Activated CD8-positive, alpha-beta memory T cell treated with anti-CD3 and anti-CD28 coated beads for 1 hour (primary cell): ENCODE results near the gene C11orf71.

Source experiments
- DNase-seq, 2 donors: peaks; one replicate each; pipeline ENCODE4 v3.0.0-alpha.2; 2020; ENCODE audit warnings: low read depth in 1 of 2; ENCODE audit errors: extremely low read depth in 1 of 2

Gene C11orf71

DNA sequence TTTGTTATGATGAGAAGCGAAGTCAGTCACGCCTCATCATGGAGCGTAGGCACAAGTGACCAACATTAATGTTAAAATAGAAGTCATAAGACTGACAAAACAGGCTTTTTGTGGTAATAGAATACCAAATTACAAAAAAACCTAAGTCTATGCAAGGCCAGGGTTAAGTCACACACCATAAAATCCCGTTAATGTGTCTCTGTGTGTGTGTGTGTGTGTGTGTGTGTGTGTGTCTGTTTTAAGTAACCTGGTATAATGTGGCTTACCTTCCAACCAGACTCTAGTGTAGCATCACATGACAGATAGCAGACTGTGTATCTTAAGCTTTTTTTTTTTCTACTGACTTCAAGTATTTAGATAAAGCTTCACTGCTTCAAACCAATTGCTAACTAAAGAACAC is 38.0 kb downstream of the C11orf71 start:
- DNase-seq, result no peak

DNA sequence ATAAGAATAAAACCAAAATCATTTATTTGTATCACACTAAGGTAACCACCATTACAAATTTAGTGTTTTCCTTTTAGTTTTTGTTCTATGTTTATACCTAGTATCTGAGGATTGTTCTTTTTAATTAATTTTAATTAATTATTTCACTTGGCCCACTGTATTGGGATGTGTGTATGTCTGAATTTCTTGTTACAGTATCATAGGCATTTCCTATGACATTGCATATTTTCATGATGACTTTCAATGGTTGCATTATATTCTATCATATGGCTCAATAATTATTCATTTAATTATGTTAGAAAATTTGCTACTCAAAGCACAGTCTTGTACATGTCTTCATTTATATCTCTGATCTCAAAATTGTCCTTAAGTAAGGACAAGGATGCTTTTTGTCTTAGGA is 41.0 kb downstream of the C11orf71 start:
- no peak for DNase-seq

DNA sequence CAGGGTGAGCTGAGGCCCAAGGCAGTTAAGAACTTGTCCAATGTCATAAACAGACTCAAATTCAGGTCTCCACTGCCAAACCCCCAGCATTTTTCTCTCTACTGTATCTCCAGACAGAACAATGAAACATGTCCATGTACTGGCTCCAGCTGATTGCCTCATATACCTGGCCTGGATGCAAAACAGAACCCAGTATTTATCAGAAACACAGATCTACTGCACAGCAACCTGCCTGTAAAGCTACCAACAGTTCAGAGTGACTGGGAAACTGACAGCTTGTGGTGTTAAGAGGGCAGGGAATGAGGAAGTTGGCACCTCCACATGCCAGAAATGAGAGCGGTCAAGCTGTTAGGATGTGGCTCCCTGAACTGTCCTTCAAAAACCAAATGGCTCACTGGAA is 41.6 kb downstream of the C11orf71 start:
- DNase-seq, result no peak

DNA sequence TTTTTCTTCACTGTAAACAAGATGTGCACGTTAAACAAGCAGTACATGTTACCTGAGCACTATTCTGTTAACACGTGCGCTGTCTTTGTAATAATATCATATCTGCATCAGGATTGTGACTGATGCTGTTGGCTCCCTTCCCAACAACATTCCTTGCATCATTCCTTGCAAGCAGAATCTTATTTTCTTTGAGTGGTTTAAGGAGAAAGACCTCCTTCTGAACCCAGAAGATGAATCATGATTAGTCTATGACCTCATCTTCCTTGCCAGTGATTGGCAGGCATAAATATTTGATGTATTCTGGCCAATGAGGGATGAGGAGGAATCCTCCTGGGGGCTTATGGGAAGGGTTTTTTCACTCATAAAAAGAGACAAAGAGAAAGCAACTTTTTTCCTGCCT is 46.2 kb downstream of the C11orf71 start:
- DNase-seq, result no peak

DNA sequence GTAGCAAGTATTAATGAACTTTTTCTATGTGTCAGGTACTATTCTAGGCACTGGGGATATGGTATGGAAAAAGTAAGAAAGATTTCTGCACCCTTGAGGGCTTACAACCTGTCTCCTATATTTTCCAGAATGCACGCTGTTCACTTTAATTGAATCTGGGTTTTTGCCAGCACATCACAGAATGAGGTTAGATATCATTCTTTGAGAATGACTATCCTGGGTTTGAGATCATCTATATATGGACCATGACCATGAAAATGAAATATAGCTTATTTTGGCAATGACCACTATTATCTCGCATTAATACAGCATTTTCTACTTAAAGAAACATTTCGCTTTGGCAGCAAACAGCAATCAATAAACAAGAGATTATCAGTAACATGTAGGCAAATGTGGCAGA is 46.9 kb downstream of the C11orf71 start:
- DNase-seq, result no peak

DNA sequence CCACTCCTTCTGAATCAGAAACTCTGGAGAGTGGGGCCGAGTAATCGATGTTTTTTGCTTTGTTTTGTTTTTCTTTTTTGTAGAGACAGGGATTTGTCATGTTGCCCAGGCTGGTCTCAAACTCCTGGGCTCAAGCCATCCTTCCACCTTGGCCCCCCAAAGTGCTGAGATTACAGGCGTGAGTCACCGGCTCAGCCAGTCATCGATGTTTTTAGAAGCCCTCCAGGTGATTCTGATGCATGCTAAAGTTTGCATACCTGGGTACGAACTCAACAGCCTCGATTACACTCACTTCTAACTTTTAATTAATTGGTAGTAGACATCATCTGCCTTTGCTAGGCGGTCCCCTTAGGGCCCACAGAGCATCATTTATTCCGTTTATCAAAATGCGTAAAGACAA is 50.3 kb downstream of the C11orf71 start:
- no peak for DNase-seq
